OCI-LY1 (cell line): ENCODE results near the gene ITGAE.
"Not testable (repeated sequence)": the region's sequence is repeated elsewhere in the genome, so short reads cannot be mapped to it uniquely, and the experiment has no call there.

ENCODE experiments used
- H2AFZ ChIP-seq: fragments of 200-600 bp; sonication (generic), shearing (Covaris generic); 2 replicates; pipeline ENCODE4 v1.6.0; 2014; ENCODE audit warnings: antibody characterized with exemption, mild to moderate bottlenecking, low read length
- H3F3A ChIP-seq: fragments of 200-600 bp; sonication (generic), shearing (Covaris generic); 2 replicates; pipeline ENCODE4 v1.6.0; 2014; ENCODE audit warnings: mild to moderate bottlenecking, antibody characterized with exemption, low read length, moderate library complexity; ENCODE audit not compliant: insufficient read depth
- H3K27ac ChIP-seq: fragments of 200-600 bp; sonication (generic); 2 replicates; pipeline ENCODE4 v1.5.1; 2014; ENCODE audit warnings: low read length, mixed run types, mild to moderate bottlenecking, low read depth; ENCODE audit not compliant: poor library complexity, severe bottlenecking
- H3K27me3 ChIP-seq: fragments of 200-600 bp; sonication (generic); 2 replicates; pipeline ENCODE4 v1.6.0; 2014; ENCODE audit warnings: antibody characterized with exemption, mild to moderate bottlenecking, low read length, moderate library complexity; ENCODE audit not compliant: insufficient read depth
- H3K36me3 ChIP-seq: fragments of 200-600 bp; sonication (generic); 2 replicates; pipeline ENCODE4 v1.6.1; 2014; ENCODE audit warnings: mild to moderate bottlenecking, antibody characterized with exemption, low read length, moderate library complexity, mixed read lengths; ENCODE audit not compliant: insufficient read depth
- H3K4me1 ChIP-seq: fragments of 200-600 bp; sonication (generic); 2 replicates; pipeline ENCODE4 v1.5.1; 2014; ENCODE audit warnings: mild to moderate bottlenecking, low read length, moderate library complexity; ENCODE audit not compliant: insufficient read depth, severe bottlenecking
- H3K4me2 ChIP-seq: fragments of 200-600 bp; sonication (generic), shearing (Covaris generic); 2 replicates; pipeline ENCODE4 v1.6.1; 2014; ENCODE audit warnings: low read length
- H3K4me3 ChIP-seq: fragments of 200-600 bp; sonication (generic); 2 replicates; pipeline ENCODE4 v1.5.1; 2014; ENCODE audit warnings: low read length, low read depth, mild to moderate bottlenecking, mixed read lengths; ENCODE audit not compliant: poor library complexity, severe bottlenecking
- H3K79me2 ChIP-seq: fragments of 200-600 bp; shearing (Covaris generic); 2 replicates; pipeline ENCODE4 v1.6.1; 2016; ENCODE audit warnings: mixed run types, low read length, mixed read lengths; ENCODE audit not compliant: insufficient read depth
- H3K9ac ChIP-seq: fragments of 200-600 bp; sonication (generic), shearing (Covaris generic); 2 replicates; pipeline ENCODE4 v1.6.1; 2014; ENCODE audit warnings: mild to moderate bottlenecking, low read length, mixed read lengths
- H3K9me2 ChIP-seq: fragments of 200-600 bp; sonication (generic), shearing (Covaris generic); 2 replicates; pipeline ENCODE4 v1.6.1; 2014; ENCODE audit warnings: low read depth, mild to moderate bottlenecking, low read length, mixed read lengths
- H3K9me3 ChIP-seq: fragments of 200-600 bp; shearing (Covaris generic); 2 replicates; pipeline ENCODE4 v1.6.1; 2014; ENCODE audit warnings: low read length, mixed read lengths
- H4K20me1 ChIP-seq: fragments of 200-600 bp; sonication (generic), shearing (Covaris generic); 2 replicates; pipeline ENCODE4 v1.6.0; 2016; ENCODE audit warnings: mild to moderate bottlenecking, low read length; ENCODE audit not compliant: insufficient read depth
- CTCF ChIP-seq: fragments of 200-600 bp; sonication (generic), shearing (Covaris generic); IDR thresholded peaks from 2 replicates; pipeline ENCODE4 v1.5.1; 2017; ENCODE audit warnings: mild to moderate bottlenecking, antibody characterized with exemption, low read length, moderate library complexity, mixed read lengths
- EZH2 ChIP-seq: fragments of 200-600 bp; sonication (generic), shearing (Covaris generic); IDR thresholded peaks from 2 replicates; pipeline ENCODE4 v1.8.0; 2017; ENCODE audit warnings: borderline replicate concordance, mixed run types, mild to moderate bottlenecking, antibody characterized with exemption, low read length, moderate library complexity, mixed read lengths

The ITGAE gene

GRCh38 chr17:3788200-3788599 is 12.8 kb downstream of the ITGAE start:
- Histone ChIP-seq H3K4me2 (no peak overlapping the region), H3K4me1 (no peaks in the 10 kb centered on the region), H3K9ac (no peak overlapping the region), H3K27me3 (no peaks in the 10 kb centered on the region), H4K20me1 (no peaks in the 10 kb centered on the region), H3K27ac (no peak overlapping the region), H3F3A (no peaks in the 10 kb centered on the region), H3K79me2 (no peaks in the 10 kb centered on the region), H3K9me3 (no peaks in the 10 kb centered on the region), H3K4me3 (no peak overlapping the region), H2AFZ (no peak overlapping the region), H3K9me2 (no peaks in the 10 kb centered on the region), H3K36me3 (no peaks in the 10 kb centered on the region)
- TF ChIP-seq CTCF: no peak
- TF ChIP-seq EZH2: no peak

- H3K4me1 ChIP-seq, H3K36me3 ChIP-seq, H2AFZ ChIP-seq, H3K4me3 ChIP-seq, H3K4me2 ChIP-seq, H4K20me1 ChIP-seq, H3K27me3 ChIP-seq, H3F3A ChIP-seq, H3K9me3 ChIP-seq, H3K9me2 ChIP-seq, H3K79me2 ChIP-seq, H3K9ac ChIP-seq, H3K27ac ChIP-seq: not testable (repeated sequence)
These were observed 15.7 kb downstream of the ITGAE start for GRCh38 chr17:3785323-3785722.

- no peak overlapping the region for H3K4me3 ChIP-seq
- H3K4me1 ChIP-seq: no peaks in the 10 kb centered on the region
- H3K9me3 ChIP-seq: no peaks in the 10 kb centered on the region
- no peaks in the 10 kb centered on the region for H3F3A ChIP-seq
- H2AFZ ChIP-seq: no peak overlapping the region
- no peak overlapping the region for H3K4me2 ChIP-seq
- H3K27ac ChIP-seq: no peak overlapping the region
- H3K9me2 ChIP-seq: no peaks in the 10 kb centered on the region
- TF ChIP-seq CTCF (no peak), EZH2 (no peak)
- no peaks in the 10 kb centered on the region for H3K36me3 ChIP-seq
- no peaks in the 10 kb centered on the region for H4K20me1 ChIP-seq
- no peaks in the 10 kb centered on the region for H3K79me2 ChIP-seq
- H3K27me3 ChIP-seq: no peaks in the 10 kb centered on the region
- no peak overlapping the region for H3K9ac ChIP-seq
These were observed 18.2 kb downstream of the ITGAE start for GRCh38 chr17:3782751-3783150.

- no peaks in the 10 kb centered on the region for H3K9me2 ChIP-seq
- H3K36me3 ChIP-seq: no peaks in the 10 kb centered on the region
- no peak overlapping the region for H3K9ac ChIP-seq
- TF ChIP-seq CTCF (no peak), EZH2 (no peak)
- no peaks in the 10 kb centered on the region for H3F3A ChIP-seq
- no peaks in the 10 kb centered on the region for H3K9me3 ChIP-seq
- no peaks in the 10 kb centered on the region; the same call in 1 of the 2 replicates for H3K27me3 ChIP-seq
- no peak overlapping the region for H2AFZ ChIP-seq
- no peaks in the 10 kb centered on the region for H4K20me1 ChIP-seq
- no peaks in the 10 kb centered on the region for H3K4me1 ChIP-seq
- H3K4me3 ChIP-seq: no peak overlapping the region
- H3K79me2 ChIP-seq: no peaks in the 10 kb centered on the region
- H3K4me2 ChIP-seq: no peak overlapping the region
- H3K27ac ChIP-seq: no peak overlapping the region
These were observed 20.0 kb downstream of the ITGAE start for GRCh38 chr17:3780986-3781385.
